Astrocyte of the spinal cord (primary cell): ENCODE measurements around the gene VCAM1.

Experiments used
- DNase-seq: peaks from one replicate; pipeline ENCODE4 v3.0.0; 2011; ENCODE audit warnings: low read depth, low spot score
- H3K4me3 ChIP-seq: 2 replicates; pipeline ENCODE4 v1.5.1; 2011; ENCODE audit warnings: low read depth, mild to moderate bottlenecking, low read length, moderate library complexity
- CTCF ChIP-seq: IDR thresholded peaks from 2 replicates; pipeline ENCODE4 v1.5.1; 2012; ENCODE audit warnings: low read depth, mild to moderate bottlenecking, low read length, inconsistent platforms
- in situ Hi-C: cut with HindIII; loops from 2 replicates; pipeline ENCODE4 v1.10.0; 2017; ENCODE audit warnings: low sequenced_read_pairs

VCAM1 gene

DNA sequence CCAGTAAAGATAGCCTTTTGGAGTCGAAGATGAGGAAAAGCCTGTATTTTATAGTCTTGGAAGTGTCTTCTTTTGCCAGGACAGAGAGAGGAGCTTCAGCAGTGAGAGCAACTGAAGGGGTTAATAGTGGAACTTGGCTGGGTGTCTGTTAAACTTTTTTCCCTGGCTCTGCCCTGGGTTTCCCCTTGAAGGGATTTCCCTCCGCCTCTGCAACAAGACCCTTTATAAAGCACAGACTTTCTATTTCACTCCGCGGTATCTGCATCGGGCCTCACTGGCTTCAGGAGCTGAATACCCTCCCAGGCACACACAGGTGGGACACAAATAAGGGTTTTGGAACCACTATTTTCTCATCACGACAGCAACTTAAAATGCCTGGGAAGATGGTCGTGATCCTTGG is at the start of gene VCAM1:
VCAM1 (plus strand) TSS at position 253 of the 400 bp plus-strand sequence; CDS start at position 372, 119 bp downstream.
- in situ Hi-C loops = no loop called here
- DNase-seq = peak; percentile 43

DNA sequence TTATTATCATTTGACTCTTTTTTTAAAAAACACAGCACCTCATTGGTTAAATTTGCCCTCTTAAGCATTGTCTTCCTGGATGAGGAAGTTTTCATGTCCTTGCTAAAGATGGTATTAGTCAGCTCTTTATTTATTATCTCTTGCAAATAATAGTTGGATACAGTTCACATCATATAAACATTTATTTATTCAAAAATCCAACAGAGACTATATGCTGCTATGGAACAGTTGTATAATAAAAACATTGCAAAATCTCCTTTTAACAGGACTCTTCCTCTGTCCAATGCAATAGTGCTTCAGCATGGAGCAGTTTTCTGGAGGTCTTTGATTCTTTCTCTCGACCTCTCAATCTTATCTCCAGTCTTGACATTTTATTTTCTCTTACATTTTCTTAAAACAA is 49.5 kb upstream of the VCAM1 start:
- in situ Hi-C loops = no loop called here
- no peak for DNase-seq
- H3K4me3 ChIP-seq = no peak overlapping the region
- TF ChIP-seq CTCF = no peak

More for the DNA sequence above, at the start of gene VCAM1:
- no peak for TF ChIP-seq CTCF
- H3K4me3 ChIP-seq = peak within 1 kb of the TSS; percentile 25

GRCh38 chr1:100671601-100672000 is 47.9 kb upstream of the VCAM1 start:
- in situ Hi-C loops = no loop called here
- no peak for TF ChIP-seq CTCF
- no peak for DNase-seq
- H3K4me3 ChIP-seq = no peak overlapping the region

GRCh38 chr1:100683448-100684349 is 35.8 kb upstream of the VCAM1 start:
- no peak overlapping the region for H3K4me3 ChIP-seq
- TF ChIP-seq CTCF = no peak
- in situ Hi-C loops = no loop called here
- DNase-seq = no peak

GRCh38 chr1:100699744-100700143 is 19.8 kb upstream of the VCAM1 start:
- no peak for TF ChIP-seq CTCF
- peak; percentile 51 for DNase-seq
- in situ Hi-C loops = no loop called here
- H3K4me3 ChIP-seq = no peak overlapping the region

- no peak for TF ChIP-seq CTCF
Observed at GRCh38 chr1:100700586-100700985, 19.0 kb upstream of the VCAM1 start.

More at GRCh38 chr1:100700586-100700985, 19.0 kb upstream of the VCAM1 start:
- in situ Hi-C loops = no loop called here
- no peak for DNase-seq
- no peak overlapping the region for H3K4me3 ChIP-seq
